Keratinocyte (primary cell): ENCODE results near the gene CRACR2A. TPM values are rescaled to one million over a fixed set of nuclear protein-coding genes. Genes with fewer than 3 reads are reported as not detected.

ENCODE experiments used
- DNase-seq: peaks from one replicate; pipeline ENCODE4 v3.0.0-alpha.2; 2011; ENCODE audit warnings: low read depth, missing footprints, low spot score
- FAIRE-seq: peaks from 2 replicates; lab custom pipeline; 2011; peaks lifted over from hg19 to GRCh38; lab: Jason Lieb, UNC
- H2AFZ ChIP-seq: 2 replicates; pipeline ENCODE4 v1.6.0; 2012; ENCODE audit warnings: low read length, control low read depth, inconsistent platforms; ENCODE audit not compliant: control insufficient read depth
- H3K27ac ChIP-seq: 2 replicates; pipeline ENCODE4 v1.5.1; 2011; ENCODE audit warnings: low read length; ENCODE audit not compliant: control insufficient read depth, insufficient read depth
- H3K27me3 ChIP-seq: 3 replicates; pipeline ENCODE4 v1.6.0; 2011; ENCODE audit warnings: low read length; ENCODE audit not compliant: control insufficient read depth, insufficient read depth; ENCODE audit errors: extremely low read depth
- H3K36me3 ChIP-seq, 2 experiments: 2 replicates in 1 of 2; 3 replicates in 1 of 2; pipeline ENCODE4 v1.5.1; 2011; ENCODE audit warnings: low read length in 2 of 2, mild to moderate bottlenecking in 1 of 2; ENCODE audit not compliant: control insufficient read depth in 2 of 2, insufficient read depth in 2 of 2; ENCODE audit errors: extremely low read depth in 1 of 2
- H3K4me1 ChIP-seq: 3 replicates; pipeline ENCODE4 v1.5.1; 2011; ENCODE audit warnings: low read length; ENCODE audit not compliant: control insufficient read depth, insufficient read depth; ENCODE audit errors: extremely low read depth
- H3K4me2 ChIP-seq: 3 replicates; pipeline ENCODE4 v1.6.0; 2011; ENCODE audit warnings: low read depth, low read length; ENCODE audit not compliant: control insufficient read depth, insufficient read depth; ENCODE audit errors: extremely low read depth
- H3K4me3 ChIP-seq, 3 experiments: fragments of 200-600 bp in 1 of 3; sonication (generic) in 1 of 3; 2 replicates in 2 of 3; 3 replicates in 1 of 3; pipeline ENCODE4 v1.5.1; 2011 to 2016; ENCODE audit warnings: low read length in 3 of 3, mild to moderate bottlenecking in 3 of 3, control low read depth in 2 of 3, inconsistent platforms in 1 of 3, low read depth in 1 of 3, mixed read lengths in 1 of 3, mixed run types in 1 of 3, moderate library complexity in 1 of 3; ENCODE audit not compliant: control insufficient read depth in 2 of 3, insufficient read depth in 2 of 3; ENCODE audit errors: extremely low read depth in 1 of 3
- H3K79me2 ChIP-seq: 2 replicates; pipeline ENCODE4 v1.6.0; 2012; ENCODE audit warnings: low read length; ENCODE audit not compliant: control insufficient read depth, insufficient read depth
- H3K9ac ChIP-seq: 3 replicates; pipeline ENCODE4 v1.6.0; 2011; ENCODE audit warnings: low read length; ENCODE audit not compliant: control insufficient read depth, insufficient read depth; ENCODE audit errors: extremely low read depth
- H3K9me1 ChIP-seq: 3 replicates; pipeline ENCODE4 v1.6.0; 2011; ENCODE audit warnings: low read length; ENCODE audit not compliant: control insufficient read depth, insufficient read depth; ENCODE audit errors: extremely low read depth
- H3K9me3 ChIP-seq: 2 replicates; pipeline ENCODE4 v1.5.1; 2012; ENCODE audit warnings: low read depth, low read length; ENCODE audit not compliant: control insufficient read depth
- H4K20me1 ChIP-seq: 3 replicates; pipeline ENCODE4 v1.6.0; 2011; ENCODE audit warnings: low read length; ENCODE audit not compliant: control insufficient read depth, insufficient read depth; ENCODE audit errors: extremely low read depth
- CTCF ChIP-seq, 3 experiments: IDR thresholded peaks in 1 of 3; conservative IDR thresholded peaks in 1 of 3; optimal IDR thresholded peaks in 1 of 3; 2 replicates in 2 of 3; 3 replicates in 1 of 3; pipeline versions ENCODE3 to v1.5.1; 2011; ENCODE audit warnings: low read length in 3 of 3, mild to moderate bottlenecking in 3 of 3, moderate library complexity in 2 of 3, control low read depth in 1 of 3, inconsistent platforms in 1 of 3; ENCODE audit not compliant: insufficient read depth in 2 of 3; ENCODE audit errors: extremely low read depth in 1 of 3
- EZH2 ChIP-seq: IDR thresholded peaks from one replicate; pipeline ENCODE4 v1.6.1; 2012; ENCODE audit warnings: inconsistent platforms, mild to moderate bottlenecking, low read length, moderate library complexity
- dilution Hi-C: fragments of 300-500 bp; cut with MboI; formaldehyde crosslinking; loops from one replicate; pipeline ENCODE4 v1.7.0; 2020; ENCODE audit warnings: low sequenced_read_pairs; ENCODE audit not compliant: extremely low pct_ligation_motif_present
- polyA plus RNA-seq, 5 experiments: library from polyadenylated mRNA; depleted of rRNA in 3 of 5; stranded (reverse) in 3 of 5; stranded (forward) in 1 of 5; unstranded in 1 of 5; fragments of >200 nt; gene quantifications; 1 replicate in 1 of 5; 2 replicates in 3 of 5; 3 replicates in 1 of 5; pipeline versions ENCODE4 v1.2.1 to v1.2.3, GENCODE V29; 2011 to 2012; ENCODE audit warnings: missing spikeins in 2 of 5, low read depth in 1 of 5, low replicate concordance in 1 of 5

The CRACR2A gene
- polyA plus RNA-seq, 1 donor (not counting 4 experiments of a cell fraction or from before 2014, with no cell fraction given), result 0.30 TPM

DNA sequence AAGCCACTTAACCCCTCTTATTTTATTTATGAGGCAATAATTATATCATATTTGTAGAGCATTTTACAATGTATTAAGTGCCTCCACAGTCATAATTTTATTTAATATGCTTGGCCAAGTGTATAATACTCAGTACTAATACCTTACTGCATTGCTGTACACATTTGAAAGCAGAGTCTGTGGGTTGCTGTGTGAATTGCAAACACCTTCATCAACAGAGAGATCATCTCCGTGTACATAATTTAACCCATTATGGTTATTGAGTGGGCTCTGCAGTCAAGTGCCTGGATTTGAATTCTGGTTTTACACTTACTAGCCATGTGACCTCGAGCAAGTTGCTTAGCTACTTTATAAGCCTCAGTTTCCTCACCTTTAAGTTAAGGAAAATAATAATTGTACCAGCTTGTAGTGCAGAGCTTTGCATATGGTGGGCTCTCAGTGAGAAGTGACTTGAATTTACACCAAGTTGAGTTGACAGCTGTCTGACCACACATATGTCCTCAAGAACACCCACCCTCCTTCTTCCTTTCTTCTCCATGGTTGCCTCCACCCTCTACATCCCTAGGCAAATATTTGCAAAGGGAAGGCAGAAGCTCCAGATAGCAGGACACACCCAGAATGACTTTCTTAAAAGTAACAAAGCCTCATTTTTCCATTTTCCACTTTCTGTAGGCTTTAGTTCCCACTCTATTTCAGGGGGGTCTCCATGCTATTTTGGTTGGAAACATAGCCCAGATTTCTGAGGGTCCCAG is 12.3 kb downstream of the CRACR2A start:
- no peak overlapping the region for H2AFZ ChIP-seq
- no peak overlapping the region for H3K4me3 ChIP-seq
- TF ChIP-seq EZH2 (no peak), CTCF (optimal IDR thresholded peaks at IDR 0.05 in 1 of 3, IDR thresholded peaks at IDR 0.05 in 1 of 3, conservative IDR thresholded peaks at IDR 0.05 in 1 of 3; ENCODE audit: extremely low read depth in 1 of 3, insufficient read depth in 2 of 3, low read length in 3 of 3) (no peak)
- no peaks in the 10 kb centered on the region for H3K9me3 ChIP-seq
- H3K9ac ChIP-seq, result no peak overlapping the region
- no peaks in the 10 kb centered on the region for H4K20me1 ChIP-seq
- H3K36me3 ChIP-seq, result no peaks in the 10 kb centered on the region
- no peaks in the 10 kb centered on the region for H3K9me1 ChIP-seq
- H3K27me3 ChIP-seq, result peaks cover 15% of the 10 kb centered on the region
- H3K4me2 ChIP-seq, result no peak overlapping the region
- dilution Hi-C loops, result no loop called here
- DNase-seq (no peak), FAIRE-seq (no peak)
- H3K27ac ChIP-seq, result no peak overlapping the region
- H3K4me1 ChIP-seq, result no peaks in the 10 kb centered on the region
- no peaks in the 10 kb centered on the region for H3K79me2 ChIP-seq

DNA sequence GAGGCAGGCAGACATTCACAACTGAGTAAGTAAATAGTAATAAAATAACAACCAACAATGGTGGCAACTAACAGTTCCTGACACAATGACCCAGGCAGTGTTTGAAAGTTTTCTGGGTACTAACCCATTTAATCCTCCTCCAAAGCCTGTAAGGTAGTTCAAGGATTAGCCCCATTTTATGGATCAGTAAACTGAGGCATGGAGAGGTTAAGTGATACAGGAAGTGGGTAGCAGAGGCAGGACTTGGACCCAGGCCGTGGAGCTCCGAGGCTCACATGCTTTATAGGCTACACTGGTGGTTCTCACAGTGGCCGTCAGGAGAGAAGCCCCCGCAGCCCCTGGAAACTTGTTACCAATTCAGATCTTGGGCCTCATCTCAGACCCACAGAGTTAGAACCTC is 17.5 kb downstream of the CRACR2A start:
- H2AFZ ChIP-seq, result no peak overlapping the region
- H3K9ac ChIP-seq, result no peak overlapping the region
- DNase-seq (no peak), FAIRE-seq (no peak)
- H3K27me3 ChIP-seq, result peaks cover 17% of the 10 kb centered on the region
- H3K79me2 ChIP-seq, result no peaks in the 10 kb centered on the region
- no peak overlapping the region for H3K4me2 ChIP-seq
- H3K4me1 ChIP-seq, result no peaks in the 10 kb centered on the region
- no peak overlapping the region for H3K27ac ChIP-seq
- H3K9me1 ChIP-seq, result no peaks in the 10 kb centered on the region
- TF ChIP-seq EZH2 (no peak), CTCF (optimal IDR thresholded peaks at IDR 0.05 in 1 of 3, IDR thresholded peaks at IDR 0.05 in 1 of 3, conservative IDR thresholded peaks at IDR 0.05 in 1 of 3; ENCODE audit: extremely low read depth in 1 of 3, insufficient read depth in 2 of 3, low read length in 3 of 3) (no peak)
- no peaks in the 10 kb centered on the region for H4K20me1 ChIP-seq
- dilution Hi-C loops, result no loop called here
- no peak overlapping the region for H3K4me3 ChIP-seq
- no peaks in the 10 kb centered on the region for H3K9me3 ChIP-seq
- no peaks in the 10 kb centered on the region for H3K36me3 ChIP-seq
